Stomach smooth muscle (tissue), 2 donors: ENCODE results near the gene TTC34.
"Not testable (repeated sequence)": the region's sequence is repeated elsewhere in the genome, so short reads cannot be mapped to it uniquely, and the experiment has no call there.

Experiments used
- H3K27ac ChIP-seq: one replicate; pipeline ENCODE4 v1.7.0; 2013; ENCODE audit warnings: mild to moderate bottlenecking, low read length, inconsistent platforms
- H3K27me3 ChIP-seq, 2 donors: one replicate each; pipeline ENCODE4 v1.7.0; 2013; ENCODE audit warnings: low read length in 2 of 2; ENCODE audit not compliant: insufficient read depth in 2 of 2, control insufficient read depth in 1 of 2
- H3K36me3 ChIP-seq, 2 donors: one replicate each; pipeline ENCODE4 v1.7.0; 2013; ENCODE audit warnings: low read length in 2 of 2; ENCODE audit not compliant: control insufficient read depth in 2 of 2, insufficient read depth in 2 of 2
- H3K4me1 ChIP-seq: one replicate; pipeline ENCODE4 v1.7.0; 2013; ENCODE audit warnings: low read length; ENCODE audit not compliant: control insufficient read depth, insufficient read depth
- H3K4me3 ChIP-seq, 2 donors: one replicate each; pipeline ENCODE4 v1.7.0; 2013; ENCODE audit warnings: low read length in 2 of 2
- H3K9ac ChIP-seq, 2 donors: one replicate each; pipeline ENCODE4 v1.7.0; 2013; ENCODE audit warnings: low read length in 2 of 2, mild to moderate bottlenecking in 1 of 2
- H3K9me3 ChIP-seq, 2 donors: one replicate each; pipeline ENCODE4 v1.7.0; 2013; ENCODE audit warnings: low read length in 2 of 2; ENCODE audit not compliant: control insufficient read depth in 2 of 2
- donor health status: healthy.
- donor health status: Pancreatic carcinoma.

Gene TTC34

DNA sequence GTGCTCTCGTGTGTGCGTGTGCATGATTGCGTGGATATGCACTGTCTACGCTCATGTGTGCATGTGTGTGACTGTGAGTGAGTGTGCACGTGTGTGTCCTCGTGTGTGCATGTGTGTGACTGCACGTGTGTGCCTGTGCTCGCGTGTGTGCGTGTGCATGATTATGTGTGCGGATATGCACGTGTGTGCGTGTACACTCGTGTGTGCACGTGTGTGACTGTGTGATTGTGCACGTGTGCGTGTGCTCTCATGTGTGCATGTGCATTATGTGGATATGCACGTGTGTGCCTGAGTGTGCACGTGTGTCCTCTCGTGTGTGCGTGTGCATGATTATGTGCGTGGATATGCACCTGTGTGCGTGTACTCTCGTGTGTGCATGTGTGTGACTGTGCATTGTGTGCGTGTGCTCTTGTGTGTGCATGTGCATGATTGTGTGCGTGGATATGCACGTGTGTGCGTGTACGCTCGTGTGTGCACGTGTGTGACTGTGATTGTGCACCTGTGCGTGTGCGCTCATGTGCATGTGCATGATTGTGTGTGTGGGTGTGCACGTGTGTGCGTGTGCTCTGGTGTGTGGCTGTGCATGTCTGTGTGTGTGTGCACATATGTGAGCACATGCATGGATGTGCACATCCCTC, 170.9 kb downstream of the TTC34 start:
- peaks cover 53 to 67% of the 10 kb centered on the region in 2 donors for H3K27me3 ChIP-seq
- no peak overlapping the region for H3K9ac ChIP-seq
- no peak overlapping the region for H3K27ac ChIP-seq
- no peak overlapping the region for H3K4me3 ChIP-seq
- H3K4me1 ChIP-seq = peaks cover 7% of the 10 kb centered on the region
- no peaks in the 10 kb centered on the region for H3K36me3 ChIP-seq
- H3K9me3 ChIP-seq = no peaks in the 10 kb centered on the region

DNA sequence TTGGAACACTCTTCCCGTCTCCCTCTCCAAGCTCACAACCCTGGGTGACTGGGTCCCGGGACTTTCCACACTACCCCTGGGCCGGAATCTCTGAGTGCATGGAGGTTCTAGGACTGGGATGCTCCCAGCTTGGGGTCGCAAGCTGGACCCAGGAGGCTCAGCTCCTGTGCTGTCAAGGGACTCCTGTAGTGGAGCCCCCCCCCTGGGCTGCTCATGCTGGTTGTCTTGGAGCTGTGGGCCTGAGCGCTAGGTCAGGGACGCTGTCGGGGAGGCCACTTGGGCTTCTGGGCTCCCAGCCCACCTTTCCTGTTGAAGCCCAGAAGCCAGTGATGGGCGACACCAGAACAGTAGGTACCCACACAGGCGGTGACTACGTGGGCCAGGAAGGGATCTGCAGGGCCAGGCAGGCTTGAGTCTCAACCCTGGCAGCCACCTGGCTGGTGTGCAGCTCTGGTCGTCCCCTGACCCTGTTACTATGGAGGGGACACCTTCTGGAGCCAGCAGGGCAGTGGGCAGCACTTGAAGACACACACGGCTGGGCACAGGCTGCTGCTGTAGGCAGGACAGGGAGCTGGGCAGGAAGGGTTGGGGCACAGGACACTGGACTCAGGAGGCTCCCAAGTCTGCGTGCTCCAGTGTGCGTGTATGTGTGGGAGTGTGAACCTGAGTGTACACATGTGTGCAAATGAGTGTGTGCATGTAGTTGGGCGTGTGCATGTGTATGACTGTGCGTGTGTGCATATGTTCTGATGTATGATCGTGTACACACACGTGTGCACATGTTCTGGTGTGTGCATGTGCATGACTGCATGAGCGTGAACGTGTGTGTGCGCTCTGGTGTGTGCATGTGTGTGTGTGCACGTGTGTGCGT, 171.6 kb downstream of the TTC34 start:
- no peaks in the 10 kb centered on the region for H3K36me3 ChIP-seq
- peaks cover 7% of the 10 kb centered on the region for H3K4me1 ChIP-seq
- no peaks in the 10 kb centered on the region for H3K9me3 ChIP-seq
- no peak overlapping the region for H3K4me3 ChIP-seq
- no peak overlapping the region for H3K27ac ChIP-seq
- H3K27me3 ChIP-seq = peaks cover 52 to 60% of the 10 kb centered on the region in 2 donors
- no peak overlapping the region for H3K9ac ChIP-seq

DNA sequence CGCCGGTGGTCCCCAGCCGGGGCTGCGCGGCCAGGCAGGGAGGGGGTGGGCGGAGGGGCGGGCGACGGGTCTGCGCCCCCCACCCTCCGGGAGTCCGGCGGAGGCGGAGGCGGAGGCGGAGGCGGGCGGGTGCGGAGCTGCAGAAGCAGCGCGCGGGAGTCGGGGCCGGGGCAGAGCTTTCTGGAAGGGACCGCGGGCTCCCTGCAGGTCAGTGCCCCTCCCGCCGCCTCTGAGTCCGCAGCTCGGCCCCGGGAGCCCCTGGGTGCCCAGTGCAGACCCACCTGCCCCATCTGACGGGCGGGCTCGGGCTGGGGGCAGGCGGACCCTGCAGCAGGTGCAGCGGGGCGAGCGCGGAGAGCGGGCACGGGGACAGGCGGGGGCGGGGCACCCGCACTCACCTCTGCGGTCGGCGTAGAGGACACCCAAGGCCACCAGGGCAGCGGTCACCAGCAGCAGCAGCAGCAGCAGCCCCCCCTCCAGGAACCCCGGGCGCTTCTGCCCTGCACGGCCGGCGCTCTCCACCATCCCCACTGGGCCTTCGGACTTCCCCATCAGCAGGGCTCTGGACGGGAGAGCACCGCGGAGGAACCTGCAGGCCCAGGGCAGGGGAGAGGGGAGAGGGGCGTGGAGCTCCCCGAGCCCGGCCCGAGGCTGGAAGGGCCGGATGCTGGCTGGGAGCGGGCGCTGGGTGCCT, 172.4 kb downstream of the TTC34 start:
- H3K36me3 ChIP-seq = no peaks in the 10 kb centered on the region
- peaks cover 7% of the 10 kb centered on the region for H3K4me1 ChIP-seq
- no peak overlapping the region for H3K4me3 ChIP-seq
- no peak overlapping the region for H3K9ac ChIP-seq
- H3K27me3 ChIP-seq = peaks cover 51 to 56% of the 10 kb centered on the region in 2 donors
- no peaks in the 10 kb centered on the region for H3K9me3 ChIP-seq
- H3K27ac ChIP-seq = no peak overlapping the region

DNA sequence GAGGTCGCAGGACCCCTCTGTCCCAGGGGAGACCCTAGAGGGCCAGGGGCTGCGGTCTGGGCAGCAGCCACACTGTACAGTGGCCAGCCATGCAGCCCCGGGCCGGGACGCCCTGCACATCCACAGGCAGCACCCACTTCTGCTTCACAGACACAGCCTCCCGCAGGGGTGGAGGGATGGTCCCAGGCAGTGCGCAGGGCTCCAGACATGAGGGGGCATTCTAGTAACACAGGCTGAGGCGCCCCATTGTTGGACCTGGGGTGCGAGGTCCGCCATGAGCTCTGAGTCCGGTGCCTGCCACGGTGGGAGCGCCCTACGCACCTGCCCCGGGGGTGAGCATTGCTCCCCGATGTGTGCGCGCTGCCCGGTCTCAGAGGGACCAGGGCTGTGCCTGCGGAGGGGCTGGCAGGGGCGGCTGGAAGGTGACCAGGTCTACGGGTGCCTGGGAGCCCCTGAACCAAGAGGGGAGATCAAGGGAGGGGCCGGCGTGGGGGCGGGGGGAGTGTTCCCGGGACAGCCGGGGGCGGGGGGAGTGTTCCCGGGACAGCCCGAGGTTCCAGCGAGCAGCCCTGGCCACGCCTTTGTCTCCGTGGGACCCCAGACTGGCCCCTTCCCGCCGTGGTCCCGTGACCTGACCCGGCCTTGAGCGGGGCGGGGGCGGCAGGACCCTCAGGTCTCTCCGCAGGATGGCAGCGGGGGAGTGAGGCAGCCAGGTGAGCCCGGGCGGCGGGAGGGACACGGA, 173.1 kb downstream of the TTC34 start:
- Histone ChIP-seq H3K9ac (no peak overlapping the region), H3K36me3 (no peaks in the 10 kb centered on the region), H3K27ac (no peak overlapping the region), H3K9me3 (no peaks in the 10 kb centered on the region), H3K4me3 (no peak overlapping the region), H3K27me3 (peaks cover 44 to 49% of the 10 kb centered on the region in 2 donors), H3K4me1 (peaks cover 7% of the 10 kb centered on the region)

DNA sequence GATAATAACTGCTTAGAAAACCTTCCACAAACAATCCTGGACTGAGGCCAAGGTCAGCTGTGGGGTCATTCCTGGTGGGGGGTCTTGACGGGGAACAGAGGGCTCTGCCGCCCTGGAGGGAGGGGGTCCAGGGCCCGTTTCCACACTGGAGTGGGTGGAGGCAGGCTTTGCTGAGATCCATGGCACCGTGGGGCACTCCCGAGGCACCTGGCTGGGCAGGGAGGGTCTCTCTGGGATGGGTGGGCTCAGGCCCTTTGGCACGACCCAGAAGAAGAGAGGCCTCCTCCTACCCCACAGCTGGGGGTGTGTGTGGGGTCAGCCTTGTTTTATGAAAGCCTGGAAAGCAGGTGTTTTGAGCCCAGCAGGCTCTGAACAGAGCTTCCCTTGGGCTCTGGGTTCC, 173.7 kb downstream of the TTC34 start:
- peaks cover 40 to 43% of the 10 kb centered on the region in 2 donors for H3K27me3 ChIP-seq

DNA sequence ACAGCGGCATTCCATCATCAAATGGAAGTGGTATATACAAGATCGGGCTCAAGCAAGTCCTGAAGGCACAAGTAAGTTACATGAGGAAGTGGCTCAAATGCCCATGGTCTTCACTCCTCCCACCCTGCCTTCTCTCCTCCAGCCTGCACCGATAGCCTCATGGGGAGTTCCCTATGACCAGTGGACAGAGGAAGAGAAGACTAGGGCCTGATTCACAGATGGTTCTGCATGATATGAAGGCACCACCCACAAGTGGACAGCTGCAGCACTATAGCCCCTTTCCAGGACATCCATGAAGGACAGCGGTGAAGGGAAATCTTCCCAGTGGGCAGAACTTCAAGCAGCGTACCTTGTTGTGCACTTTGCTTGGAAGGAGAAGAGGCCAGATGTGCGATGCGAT, 175.7 kb downstream of the TTC34 start:
- H3K9me3 ChIP-seq, H3K9ac ChIP-seq, H3K27ac ChIP-seq, H3K36me3 ChIP-seq, H3K4me1 ChIP-seq, H3K4me3 ChIP-seq: not testable (repeated sequence)
- peaks cover 30 to 34% of the 10 kb centered on the region in 2 donors for H3K27me3 ChIP-seq

More for the DNA sequence above, 173.7 kb downstream of the TTC34 start:
- Histone ChIP-seq H3K4me1 (peaks cover 7% of the 10 kb centered on the region), H3K36me3 (no peaks in the 10 kb centered on the region), H3K9me3 (no peaks in the 10 kb centered on the region), H3K9ac (no peak overlapping the region), H3K27ac (no peak overlapping the region), H3K4me3 (no peak overlapping the region)

DNA sequence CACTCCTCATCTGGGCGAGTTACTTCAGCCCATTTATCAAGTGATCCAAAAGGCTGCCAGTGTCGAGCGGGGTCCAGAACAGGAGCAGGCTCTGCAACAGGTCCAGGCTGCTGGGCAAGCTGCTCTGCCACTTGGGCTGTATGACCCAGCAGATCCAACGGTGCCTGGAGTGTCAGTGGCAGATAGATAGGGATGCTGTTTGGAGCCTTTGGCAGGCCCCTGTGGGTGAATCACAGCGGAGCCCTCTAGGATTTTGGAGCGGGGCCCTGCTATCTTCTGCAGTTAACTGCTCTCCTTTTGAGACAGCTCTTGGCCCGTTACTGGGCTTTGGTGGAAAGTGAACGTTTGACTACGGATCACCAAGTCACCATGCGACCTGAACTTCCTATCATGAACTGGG, 176.2 kb downstream of the TTC34 start:
- Histone ChIP-seq H3K4me1 (peaks cover 5% of the 10 kb centered on the region), H3K36me3 (no peaks in the 10 kb centered on the region), H3K4me3 (no peak overlapping the region), H3K27ac (no peak overlapping the region), H3K27me3 (peaks cover 29 to 30% of the 10 kb centered on the region in 2 donors), H3K9me3 (peaks cover 0 to 3% of the 10 kb centered on the region in 2 donors), H3K9ac (no peak overlapping the region)

DNA sequence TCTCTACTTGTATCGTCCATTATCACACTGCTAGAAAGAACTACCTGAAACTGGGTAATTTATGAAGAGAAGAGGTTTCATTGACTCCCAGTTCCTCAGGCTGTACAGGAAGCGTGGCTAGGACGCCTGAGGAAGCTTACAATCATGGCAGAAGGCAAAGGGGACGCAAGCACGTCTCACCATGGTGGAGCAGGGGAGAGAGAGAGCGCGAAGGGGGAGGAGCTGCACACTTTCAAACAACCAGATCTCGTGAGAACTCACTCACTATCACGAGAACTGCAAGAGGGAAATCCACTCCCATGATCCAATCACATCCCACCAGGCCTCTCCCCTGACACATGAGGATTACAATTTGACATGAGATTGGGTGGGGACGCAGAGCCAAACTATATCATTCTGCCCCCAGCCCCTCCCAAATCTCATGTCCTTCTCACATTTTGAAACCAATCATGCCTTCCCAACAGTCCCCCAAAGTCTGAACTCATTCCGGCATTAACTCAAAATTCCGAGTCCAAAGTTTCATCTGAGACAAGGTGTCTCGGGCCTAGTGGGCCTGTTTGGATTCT, 176.7 kb downstream of the TTC34 start:
- no peak overlapping the region for H3K9ac ChIP-seq
- peaks cover 0 to 4% of the 10 kb centered on the region in 2 donors for H3K9me3 ChIP-seq
- peaks cover 5% of the 10 kb centered on the region for H3K4me1 ChIP-seq
- H3K36me3 ChIP-seq = no peaks in the 10 kb centered on the region
- no peak overlapping the region for H3K4me3 ChIP-seq
- peaks cover 24 to 25% of the 10 kb centered on the region in 2 donors for H3K27me3 ChIP-seq
- H3K27ac ChIP-seq = no peak overlapping the region

DNA sequence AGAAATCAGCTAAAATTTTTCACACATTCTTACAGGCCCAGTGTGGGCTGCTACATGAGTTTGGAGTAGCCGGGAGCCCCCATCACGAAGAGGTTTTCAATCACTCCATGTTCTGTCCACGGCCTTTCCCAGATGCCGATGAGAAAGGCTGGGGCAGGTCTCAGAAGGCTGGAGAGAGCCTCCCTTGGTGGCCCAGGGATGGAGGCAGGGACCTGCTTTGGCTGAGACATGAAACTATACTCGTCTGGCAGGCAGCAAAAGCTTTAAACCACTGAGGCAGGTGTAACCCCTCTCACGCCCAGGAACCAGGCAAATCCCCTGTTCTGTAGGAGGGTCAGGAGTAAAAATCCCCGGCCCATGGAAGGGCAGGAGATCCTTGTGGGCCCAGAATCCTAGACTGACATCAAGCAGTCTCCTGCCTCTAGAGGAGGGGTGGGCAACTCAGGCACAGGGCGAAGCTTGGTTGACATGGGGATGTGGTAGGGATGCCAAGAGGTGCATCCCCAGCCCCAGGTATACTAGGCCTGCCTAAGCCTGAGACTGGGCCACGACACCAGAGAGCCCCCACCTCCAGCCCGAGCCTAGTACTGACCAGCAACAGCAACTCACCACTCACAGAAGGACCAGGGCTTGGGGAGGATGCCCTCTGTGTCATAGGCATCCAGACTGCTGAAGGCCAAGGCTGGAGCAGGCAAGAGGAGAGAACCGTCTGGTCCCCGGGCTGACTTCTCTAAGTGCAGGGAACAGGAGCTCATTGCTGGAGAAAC, 177.7 kb downstream of the TTC34 start:
- peaks cover 5% of the 10 kb centered on the region for H3K4me1 ChIP-seq
- no peak overlapping the region for H3K9ac ChIP-seq
- H3K36me3 ChIP-seq = no peaks in the 10 kb centered on the region
- H3K9me3 ChIP-seq = peaks cover 0 to 5% of the 10 kb centered on the region in 2 donors
- H3K4me3 ChIP-seq = no peak overlapping the region
- H3K27me3 ChIP-seq = peaks cover 18 to 20% of the 10 kb centered on the region in 2 donors
- no peak overlapping the region for H3K27ac ChIP-seq
